ENCODE results near the gene CDH20. TPM values are rescaled to one million over a fixed set of nuclear protein-coding genes. Genes with fewer than 3 reads are reported as not detected.

CDH20 gene
- total RNA-seq, 2 donors from 2014 or later, result not detected

DNA sequence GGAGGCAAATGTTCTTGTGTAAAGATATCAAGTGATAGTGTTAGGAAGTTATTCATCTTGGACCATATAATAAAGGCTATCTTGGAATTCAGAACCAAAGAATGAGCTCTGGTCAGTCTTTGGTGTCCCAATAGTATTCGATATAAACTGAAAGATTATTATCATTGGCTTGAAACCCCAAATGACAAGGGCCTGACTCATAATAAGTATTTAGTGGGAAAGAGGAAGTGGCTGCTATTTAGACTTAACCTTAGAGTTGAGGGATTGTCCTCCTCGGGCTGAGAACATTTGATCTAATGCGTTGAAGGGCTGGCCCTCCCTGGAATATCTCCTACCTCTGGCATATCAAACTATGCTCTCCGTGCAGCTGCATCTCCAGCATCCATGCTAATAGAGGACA is 67.5 kb downstream of the CDH20 start:
- no peak for DNase-seq
- ATAC-seq, result no peak
- intact Hi-C loops (cut with DNase I, micrococcal nuclease), result no loop called here

DNA sequence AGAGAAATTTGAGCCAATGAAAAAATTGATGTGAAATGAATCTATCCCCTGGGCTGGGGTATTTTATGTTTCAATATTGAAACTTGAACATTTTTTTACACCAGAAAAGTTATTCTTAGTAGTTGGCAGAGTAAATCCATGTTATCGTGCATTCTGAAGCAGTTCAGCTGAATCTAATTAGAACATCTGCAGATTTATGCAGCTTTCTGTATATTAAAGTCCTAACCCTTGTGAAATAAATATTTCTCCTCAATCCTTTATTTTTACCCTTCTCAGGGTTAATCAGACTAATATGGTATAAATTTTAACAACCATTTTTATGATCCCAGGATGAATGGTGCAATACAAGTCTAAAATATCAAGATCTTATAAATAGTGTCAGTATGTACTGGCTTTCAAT is 69.5 kb downstream of the CDH20 start:
- ATAC-seq (no peak), DNase-seq (no peak)
- intact Hi-C loops (cut with DNase I, micrococcal nuclease), result no loop called here

DNA sequence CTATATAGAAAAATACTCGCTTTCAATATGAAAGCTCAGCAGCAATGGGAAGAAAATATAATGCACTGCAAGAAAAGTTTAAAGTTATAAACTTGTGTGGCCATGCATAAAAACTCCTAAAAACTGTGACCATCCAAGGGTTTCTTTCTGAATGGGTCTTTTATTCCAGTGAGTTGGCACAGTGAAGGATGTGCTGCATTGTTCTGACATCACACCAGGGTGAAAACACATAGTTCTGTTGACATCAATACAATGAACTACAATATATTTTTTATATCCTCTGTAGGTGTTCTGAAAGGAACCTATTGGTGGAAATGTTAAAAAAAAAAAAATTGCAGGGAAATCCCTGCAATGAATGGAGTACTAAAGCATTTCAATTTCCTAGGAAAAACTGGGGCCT is 80.2 kb downstream of the CDH20 start:
- DNase-seq (no peak), ATAC-seq (no peak)
- intact Hi-C loops (cut with DNase I, micrococcal nuclease), result no loop called here

DNA sequence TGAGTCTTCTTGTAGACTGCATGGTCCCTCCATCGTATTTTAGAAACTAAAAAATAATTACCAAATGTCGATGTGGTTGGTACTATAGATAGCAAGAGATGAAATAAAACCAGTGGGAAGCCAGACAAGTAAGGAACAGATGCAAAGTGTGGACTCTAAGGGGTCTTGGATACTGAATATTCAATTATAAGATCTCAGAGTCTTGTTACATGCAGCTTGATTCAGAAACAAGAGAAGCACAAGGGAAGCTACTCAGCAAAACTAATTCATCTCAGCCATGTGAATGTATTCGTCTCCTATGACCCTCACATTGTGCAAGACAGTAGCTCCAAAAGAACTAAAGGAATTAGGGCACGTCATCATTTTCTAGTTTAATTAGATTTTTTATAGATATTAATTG is 80.9 kb downstream of the CDH20 start:
- intact Hi-C loops (cut with DNase I, micrococcal nuclease), result no loop called here
- no peak for ATAC-seq
- DNase-seq, result no peak

DNA sequence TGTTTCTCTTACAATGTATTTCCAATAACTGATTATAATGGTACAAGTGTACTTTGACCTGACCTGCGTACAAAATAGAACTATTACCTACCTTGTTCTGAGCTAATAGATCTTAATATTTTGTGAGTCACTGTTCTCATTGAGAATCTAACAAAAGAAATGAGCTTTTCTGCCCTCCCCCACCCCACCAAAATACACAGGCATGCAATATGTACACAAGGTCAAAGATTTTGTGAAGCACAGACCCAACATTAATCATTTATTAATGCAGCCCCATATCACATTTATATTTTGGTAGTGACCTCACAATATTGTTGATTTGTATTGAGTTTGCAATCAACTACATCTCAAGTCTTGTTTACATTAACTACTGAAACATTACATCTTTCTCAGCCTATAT is 86.5 kb downstream of the CDH20 start:
- ATAC-seq (no peak), DNase-seq (no peak)
- intact Hi-C loops (cut with DNase I, micrococcal nuclease), result no loop called here

DNA sequence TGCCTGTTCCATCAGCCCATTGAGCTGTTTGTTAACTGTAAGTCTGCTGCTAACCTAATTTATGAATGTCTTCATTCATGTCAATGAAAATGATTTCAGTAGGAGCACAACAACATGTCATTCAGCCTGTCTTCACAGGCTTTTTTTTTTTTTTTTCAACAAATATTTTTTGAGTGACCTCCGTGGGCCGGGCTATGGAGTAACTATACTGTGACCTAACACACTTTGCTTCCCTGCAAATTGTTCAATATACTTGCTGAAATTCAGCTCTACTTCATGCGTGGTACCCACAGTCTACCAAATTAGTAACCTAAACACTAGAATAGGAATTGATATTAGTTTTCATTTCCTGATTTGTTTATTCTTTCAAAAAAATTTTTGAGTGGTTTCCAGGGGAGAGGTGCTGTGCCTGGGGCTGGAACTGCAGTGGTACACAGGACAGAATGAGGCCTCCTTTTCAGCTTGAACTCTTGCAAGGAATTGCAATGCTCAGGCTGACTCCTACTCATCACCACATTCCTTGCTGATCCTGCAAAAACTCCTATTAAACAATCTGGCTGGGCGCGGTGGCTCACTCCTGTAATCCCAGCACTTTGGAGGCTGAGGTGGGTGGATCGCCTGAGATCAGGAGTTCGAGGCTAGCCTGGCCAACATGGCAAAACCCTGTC is 87.1 kb downstream of the CDH20 start:
- DNase-seq, result no peak
- ATAC-seq, result no peak
- intact Hi-C loops (cut with DNase I, micrococcal nuclease), result no loop called here

DNA sequence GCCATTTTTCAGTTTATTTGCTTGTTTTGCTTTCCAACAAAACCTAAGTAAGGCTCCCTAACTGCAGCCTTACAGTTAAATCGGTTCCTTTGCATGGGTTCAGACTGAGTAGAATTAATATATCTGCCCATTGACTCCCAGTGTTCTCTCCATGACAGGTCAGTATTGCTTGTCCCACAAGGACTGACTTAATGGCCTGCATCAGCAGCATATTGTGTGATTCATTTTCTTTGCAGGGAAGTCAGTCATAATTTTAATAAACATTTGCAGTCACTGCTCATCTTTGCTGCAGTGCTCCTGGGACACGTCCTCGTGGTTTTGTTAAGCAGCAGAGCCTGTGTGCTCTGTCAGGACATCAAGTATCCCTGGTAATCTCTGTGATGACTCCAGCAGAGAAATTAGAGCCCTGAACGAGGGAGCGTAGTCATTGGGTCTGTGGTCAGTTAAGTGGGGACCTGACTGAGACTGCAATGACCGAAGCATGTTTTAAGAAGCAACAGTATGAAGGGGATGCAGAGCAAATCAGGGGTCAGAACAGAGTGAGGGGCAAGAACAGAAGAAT is 93.3 kb downstream of the CDH20 start:
- intact Hi-C loops (cut with DNase I, micrococcal nuclease), result no loop called here
- ATAC-seq (no peak), DNase-seq (no peak)

DNA sequence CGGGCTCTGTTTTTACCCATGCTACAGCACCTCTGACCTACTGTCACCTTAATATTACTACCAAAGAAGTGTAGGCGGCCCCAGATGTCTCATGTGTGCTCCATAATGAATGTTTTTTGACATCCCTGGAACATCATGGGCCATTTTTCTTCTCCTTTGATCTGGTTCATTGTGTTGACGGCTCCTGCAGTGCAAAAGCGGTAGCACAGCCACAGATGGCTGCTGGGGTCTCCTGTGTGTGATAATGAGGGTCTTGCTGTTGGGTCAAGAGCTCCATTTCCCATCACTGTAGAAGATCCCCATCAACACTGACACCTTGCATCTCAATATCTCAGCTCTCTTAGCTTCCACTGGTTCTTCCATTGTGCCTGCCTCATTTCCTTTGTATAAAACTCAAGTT is 95.0 kb downstream of the CDH20 start:
- DNase-seq, result no peak
- intact Hi-C loops (cut with DNase I, micrococcal nuclease), result no loop called here
- no peak for ATAC-seq

DNA sequence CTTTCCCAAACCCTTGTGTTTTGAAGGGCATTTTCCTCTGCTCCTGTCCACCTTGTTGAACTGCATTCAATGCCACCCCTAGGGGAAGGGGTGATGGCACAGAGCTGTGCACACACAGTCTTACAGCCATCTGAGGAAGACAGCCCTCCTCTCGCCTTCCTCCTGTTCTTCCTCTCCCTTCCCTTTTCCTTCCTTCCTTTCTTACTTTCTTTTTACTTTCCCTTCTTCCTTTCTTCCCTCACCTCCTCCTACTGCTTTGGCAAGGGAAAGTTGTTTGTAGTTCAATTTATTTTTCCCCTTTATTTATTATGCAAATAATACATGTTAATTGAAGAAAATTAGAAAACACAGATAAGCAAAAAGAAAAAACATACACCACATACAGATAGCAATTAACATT is 99.4 kb downstream of the CDH20 start:
- ATAC-seq (no peak), DNase-seq (no peak)
- intact Hi-C loops (cut with DNase I, micrococcal nuclease), result no loop called here

DNA sequence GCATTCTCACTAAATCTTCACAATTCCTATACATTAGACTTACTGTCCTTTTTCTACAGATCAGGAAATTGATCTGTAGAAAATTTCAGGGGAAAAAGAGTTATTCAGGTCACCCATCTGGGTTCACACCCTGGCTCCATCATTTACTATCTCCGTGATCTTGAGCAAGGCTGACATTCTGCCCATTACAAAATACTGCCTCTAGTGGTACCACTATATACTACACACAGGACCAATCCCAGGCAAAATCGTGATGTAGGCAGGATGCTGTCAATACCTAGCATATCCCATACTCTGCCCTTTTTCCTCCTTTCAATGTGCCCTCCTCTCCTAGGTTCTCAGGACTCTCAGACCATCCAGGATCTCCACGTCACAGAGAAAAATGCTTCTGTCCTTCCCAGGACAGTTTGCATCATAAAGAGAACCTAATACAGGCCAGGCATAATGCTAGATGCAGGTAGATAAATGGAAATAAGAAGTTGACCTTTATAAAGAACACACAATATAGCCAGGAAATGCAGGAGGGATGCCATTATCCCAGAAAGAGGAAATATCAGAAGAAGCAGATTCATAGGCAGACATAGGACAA is 101.9 kb downstream of the CDH20 start:
- no peak for DNase-seq
- intact Hi-C loops (cut with DNase I, micrococcal nuclease), result no loop called here
- peak; percentile 71 for ATAC-seq

DNA sequence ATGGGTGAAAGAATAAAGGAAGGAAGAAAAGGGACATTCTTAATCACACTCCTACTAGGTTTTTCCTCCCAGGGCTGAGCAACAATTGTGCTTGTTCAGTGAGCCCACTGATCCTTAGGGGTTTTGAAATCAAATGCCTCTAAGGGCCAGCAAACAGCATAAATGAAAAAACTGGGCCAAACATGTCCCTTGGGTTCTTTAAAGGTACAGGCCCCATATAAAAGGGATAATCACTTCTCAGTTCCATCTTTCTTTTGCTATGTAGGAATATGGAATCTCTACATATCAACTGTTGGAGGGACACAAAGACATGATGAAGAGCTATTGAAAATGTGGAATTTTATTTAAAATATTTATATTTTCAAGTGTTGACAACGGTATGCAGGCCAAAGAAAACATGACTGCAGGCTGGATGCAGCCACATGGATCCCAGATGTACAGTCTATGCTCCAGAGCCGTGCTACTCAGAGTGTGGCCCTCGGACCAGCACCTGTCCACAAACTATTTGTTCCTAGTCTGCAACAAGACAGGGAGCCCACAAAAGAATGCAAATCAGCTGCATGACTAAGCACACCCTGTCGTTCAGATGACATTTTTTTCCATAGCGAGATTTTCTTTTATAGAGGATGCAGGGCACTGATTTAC is 110.0 kb downstream of the CDH20 start:
- no peak for ATAC-seq
- intact Hi-C loops (cut with DNase I, micrococcal nuclease), result no loop called here

DNA sequence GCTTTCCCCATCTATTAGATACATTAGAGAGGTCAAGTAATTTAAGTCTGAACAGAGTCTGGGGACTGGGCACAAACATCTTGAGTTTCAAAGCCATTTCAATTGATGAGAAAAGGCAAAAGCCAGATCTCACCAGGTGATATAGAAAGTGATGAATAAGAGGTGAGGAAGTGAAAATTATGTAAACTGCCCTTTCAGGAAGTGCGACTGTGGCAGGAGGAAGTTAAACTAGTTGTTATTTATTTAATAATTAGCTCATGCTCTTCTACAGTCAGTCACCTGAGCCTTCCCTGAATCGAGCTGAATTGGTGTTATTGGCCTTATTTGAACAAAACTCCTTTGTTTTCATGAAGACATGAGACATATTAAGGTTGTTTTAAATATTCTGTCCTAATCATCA is 115.1 kb downstream of the CDH20 start:
- intact Hi-C loops (cut with DNase I, micrococcal nuclease), result no loop called here

More for the DNA sequence above, 110.0 kb downstream of the CDH20 start:
- no peak for DNase-seq

DNA sequence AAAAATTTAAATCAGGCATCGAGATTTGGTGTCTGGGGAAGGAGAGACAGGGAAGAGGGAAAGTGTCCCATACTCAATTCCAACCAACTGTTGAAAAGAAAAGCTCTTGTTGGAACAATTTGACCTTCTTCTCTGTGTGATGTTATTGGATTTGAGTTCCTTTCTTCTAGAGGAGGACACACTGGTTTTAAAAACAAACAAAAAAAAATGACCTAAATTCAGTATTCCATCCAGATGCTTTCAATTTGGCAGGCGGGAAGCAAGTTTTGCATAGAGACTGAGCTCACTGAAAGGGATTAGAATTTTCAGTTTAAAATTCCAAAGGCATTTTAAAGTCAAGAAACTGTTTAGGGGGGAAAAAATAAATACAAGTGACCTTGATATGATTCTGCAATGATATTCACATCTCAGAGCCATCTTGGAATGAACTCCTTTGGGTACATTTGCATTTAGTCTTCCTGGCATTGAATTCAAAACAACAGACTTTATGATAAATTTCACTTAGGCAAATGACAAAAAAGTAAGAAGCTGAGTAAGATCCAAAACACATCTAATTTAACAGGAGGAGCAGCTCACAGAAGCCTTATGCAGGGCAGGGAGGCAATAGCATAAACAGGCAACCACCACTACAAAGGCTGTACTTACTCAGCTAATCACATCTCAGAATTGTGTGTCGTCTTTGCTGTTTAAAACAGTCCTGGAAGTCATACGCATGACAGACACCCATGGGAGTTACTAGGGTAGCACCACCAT is 126.8 kb downstream of the CDH20 start:
- no peak for ATAC-seq
- intact Hi-C loops (cut with DNase I, micrococcal nuclease), result no loop called here
- no peak for DNase-seq

More for the DNA sequence above, 115.1 kb downstream of the CDH20 start:
- ATAC-seq (no peak), DNase-seq (no peak)

DNA sequence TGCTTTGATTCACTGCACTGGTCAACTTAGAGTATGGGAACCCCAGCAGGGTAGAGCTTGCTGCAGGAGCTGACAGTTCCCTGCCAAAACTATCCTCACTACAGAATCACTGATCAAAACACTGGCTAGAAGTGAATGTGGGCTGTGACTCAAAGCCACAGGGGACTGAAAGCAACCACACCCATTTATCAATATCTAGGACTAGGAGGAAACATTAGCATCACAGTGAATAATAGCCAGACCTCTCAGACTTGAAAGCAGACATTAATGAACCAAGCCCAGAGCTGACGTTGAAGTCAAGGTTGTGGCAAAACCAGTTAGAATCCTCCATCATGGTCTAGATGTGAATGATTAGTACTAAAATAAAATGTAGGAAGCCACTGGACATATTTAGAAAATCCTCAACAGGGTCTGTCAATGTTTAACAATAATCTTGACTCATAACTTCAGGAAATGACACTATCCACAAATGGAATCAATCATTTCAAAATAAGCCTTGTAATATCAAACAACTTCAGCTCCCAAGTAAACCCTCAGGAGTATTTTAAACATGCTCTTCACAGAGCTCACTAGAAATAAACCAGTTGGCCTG is 131.4 kb downstream of the CDH20 start:
- ATAC-seq (no peak), DNase-seq (no peak)
- intact Hi-C loops (cut with DNase I, micrococcal nuclease), result no loop called here

DNA sequence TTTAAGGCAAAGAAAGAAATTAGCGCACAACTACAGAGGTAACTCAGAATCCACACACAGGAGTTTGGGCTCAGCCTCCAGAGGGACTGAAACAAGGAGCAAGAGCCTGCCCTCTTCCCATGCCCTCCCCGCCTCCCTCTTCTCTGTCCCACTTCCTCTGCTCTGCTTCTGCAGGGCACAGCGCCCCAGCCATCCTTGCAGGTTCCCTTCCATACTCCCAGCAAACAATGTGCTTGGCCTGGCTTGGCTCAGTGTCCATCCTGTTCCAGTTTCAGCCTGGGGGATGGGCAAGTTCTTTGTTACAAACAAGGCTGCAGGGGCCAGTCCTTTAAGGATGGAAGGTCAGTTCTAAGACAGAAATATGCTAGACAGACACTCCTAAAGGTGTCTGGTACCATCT is 133.5 kb downstream of the CDH20 start:
- no peak for DNase-seq
- no peak for ATAC-seq
- intact Hi-C loops (cut with DNase I, micrococcal nuclease), result no loop called here

DNA sequence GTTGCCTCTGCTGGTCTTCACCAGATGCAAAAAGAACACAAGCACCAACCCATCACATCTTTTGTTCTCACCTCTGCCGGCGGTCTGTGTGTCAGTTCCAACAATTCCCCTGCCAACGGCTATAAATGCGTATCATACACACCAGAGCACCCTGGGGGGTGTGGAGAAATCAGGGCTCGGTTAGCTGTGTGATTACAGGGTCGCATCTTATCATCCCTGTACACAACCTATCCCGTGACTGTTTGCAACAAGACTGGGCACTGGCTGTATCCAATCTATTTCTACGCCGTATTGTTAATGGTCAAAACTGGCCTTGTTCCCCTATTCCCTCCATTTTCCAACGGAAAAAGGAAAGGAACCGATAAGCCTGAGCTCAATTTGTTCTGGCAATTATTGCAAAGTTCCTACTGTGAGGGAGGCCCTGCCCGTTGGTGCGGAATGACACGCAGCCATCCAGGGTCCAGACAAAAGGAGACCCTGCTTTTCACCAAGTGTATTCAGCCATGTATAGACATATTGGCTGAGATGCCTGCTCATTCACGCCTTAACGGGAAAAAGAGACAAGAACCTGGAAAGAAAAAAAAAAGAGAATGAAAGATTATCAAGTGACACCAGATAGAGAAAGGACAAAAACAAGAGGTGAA is 136.9 kb downstream of the CDH20 start:
- ATAC-seq (no peak), DNase-seq (no peak)
- intact Hi-C loops (cut with DNase I, micrococcal nuclease), result no loop called here

DNA sequence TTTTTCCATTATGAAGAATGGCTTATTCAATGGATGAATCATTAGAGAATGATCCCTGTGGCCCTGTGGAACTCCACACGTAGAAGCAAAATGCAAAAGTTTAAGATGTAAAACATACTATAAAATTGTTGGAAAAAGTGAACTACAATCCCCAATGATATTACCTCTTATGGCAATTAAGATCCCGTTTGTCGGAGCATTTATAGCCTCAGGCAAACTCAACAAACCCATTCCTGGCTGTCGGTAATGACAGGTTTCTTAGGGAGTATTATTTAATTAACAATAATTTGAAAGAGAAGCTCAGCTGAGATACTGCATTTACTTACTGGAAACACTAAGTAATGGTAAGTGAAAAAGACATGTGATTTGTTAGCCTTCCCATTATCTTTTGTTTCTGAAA is 138.3 kb downstream of the CDH20 start:
- DNase-seq (no peak), ATAC-seq (no peak)
- intact Hi-C loops (cut with DNase I, micrococcal nuclease), result no loop called here

DNA sequence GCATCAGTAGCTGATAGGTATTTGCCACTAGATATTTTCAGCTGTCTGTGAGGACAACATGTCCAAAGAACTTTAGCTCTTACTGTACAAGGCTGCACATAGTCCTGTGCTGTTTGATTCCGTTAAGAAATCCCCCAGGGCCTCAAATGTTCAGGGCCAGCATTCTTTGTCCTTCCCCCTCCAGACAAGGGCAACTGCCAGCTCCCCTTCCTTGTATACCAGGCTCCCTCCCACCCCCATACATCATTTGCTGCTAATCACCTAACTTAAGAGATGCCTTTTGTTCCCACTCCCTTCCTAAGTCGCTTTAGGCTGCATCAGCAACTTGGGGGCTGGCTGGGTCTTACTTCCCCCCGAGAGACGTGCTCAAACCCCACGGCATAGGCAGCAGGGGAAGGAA is 138.7 kb downstream of the CDH20 start:
- DNase-seq, result no peak
- ATAC-seq, result no peak
- intact Hi-C loops (cut with DNase I, micrococcal nuclease), result no loop called here

DNA sequence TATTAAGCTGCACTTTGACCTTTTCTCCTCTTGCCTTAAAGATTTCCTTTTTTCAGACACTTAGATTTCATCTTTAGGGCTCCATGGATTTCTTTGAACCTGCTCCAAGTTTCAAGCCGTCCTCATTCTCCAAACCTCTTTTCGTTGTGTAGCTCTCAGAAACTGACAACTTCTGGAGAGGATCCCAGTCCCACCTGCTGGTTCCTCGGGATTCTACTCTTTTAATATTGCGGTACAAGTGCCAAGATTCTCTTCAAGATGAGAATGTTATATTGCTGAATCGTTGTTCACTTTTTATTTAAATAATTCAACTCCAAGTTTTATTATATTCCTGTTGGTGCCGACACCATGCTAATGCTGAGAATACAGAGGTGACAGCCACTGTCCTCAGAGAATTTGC is 141.1 kb downstream of the CDH20 start:
- intact Hi-C loops (cut with DNase I, micrococcal nuclease), result no loop called here
- DNase-seq (no peak), ATAC-seq (no peak)

Measured in left colon (tissue), 2 donors.